Aorta (tissue), 5 donors: ENCODE measurements around the gene EIF2B5. TPM values are rescaled to one million over a fixed set of nuclear protein-coding genes. Genes with fewer than 3 reads are reported as not detected.
A peak's percentile ranks its signal among the peaks of the same experiment; 100 is the strongest.
"Not testable (repeated sequence)": the region's sequence is repeated elsewhere in the genome, so short reads cannot be mapped to it uniquely, and the experiment has no call there.

Experiments
- ATAC-seq: fragments of 200-7000 bp; cut with Tn5 transposase; one replicate; pipeline ENCODE4 v1.9.1; 2022; ENCODE audit warnings: moderate library complexity; ENCODE audit not compliant: low FRiP score
- DNase-seq, 2 donors: peaks; one replicate each; pipeline ENCODE4 v3.0.0-alpha.2; 2020
- H3K27ac ChIP-seq, 2 donors: one replicate each; pipeline ENCODE4 v1.5.1; 2013; ENCODE audit warnings: low read length in 2 of 2, mild to moderate bottlenecking in 2 of 2, moderate library complexity in 2 of 2, control low read depth in 1 of 2, inconsistent platforms in 1 of 2, low read depth in 1 of 2
- H3K27me3 ChIP-seq, 2 donors: one replicate each; pipeline ENCODE4 v1.6.1; 2013; ENCODE audit warnings: control low read depth in 1 of 2, low read length in 1 of 2, mild to moderate bottlenecking in 1 of 2, moderate library complexity in 1 of 2; ENCODE audit not compliant: insufficient read depth in 2 of 2, control insufficient read depth in 1 of 2
- H3K36me3 ChIP-seq, 2 donors: one replicate each; pipeline ENCODE4 v1.6.1; 2013; ENCODE audit warnings: control low read depth in 1 of 2, low read length in 1 of 2, mild to moderate bottlenecking in 1 of 2; ENCODE audit not compliant: insufficient read depth in 2 of 2, control insufficient read depth in 1 of 2
- H3K4me1 ChIP-seq, 2 donors: one replicate each; pipeline ENCODE4 v1.6.1; 2013; ENCODE audit warnings: low read length in 2 of 2, control low read depth in 1 of 2, mild to moderate bottlenecking in 1 of 2, moderate library complexity in 1 of 2; ENCODE audit not compliant: insufficient read depth in 2 of 2, control insufficient read depth in 1 of 2
- H3K4me3 ChIP-seq, 2 donors: one replicate each; pipeline ENCODE4 v1.5.1; 2013; ENCODE audit warnings: low read length in 2 of 2, control low read depth in 1 of 2, mild to moderate bottlenecking in 1 of 2
- H3K9me3 ChIP-seq: one replicate; pipeline ENCODE4 v1.6.1; 2013; ENCODE audit warnings: mild to moderate bottlenecking, low read length; ENCODE audit not compliant: control insufficient read depth
- WGBS, 2 donors: extraction: QIAGEN DNeasy Blood & Tissue Kit; methylation state at CpG; one replicate each; pipeline ENCODE4 v1.1.7; 2013; 5-methylcytosine and 5-hydroxymethylcytosine counted together
- intact Hi-C, 2 donors: fragments of 100-400 bp; cut with DNase I; formaldehyde crosslinking; loops; one replicate each; pipeline versions ENCODE4 v1.14.2 to v1.15.0; 2022
- polyA plus RNA-seq, 2 donors: library from polyadenylated mRNA; stranded (reverse); fragments of 200-250 nt; gene quantifications; one replicate each; pipeline ENCODE4 v1.2.3, GENCODE V29; 2013
- total RNA-seq, 2 donors: library from RNA; stranded (reverse); fragmentation: NEBNext Ultra II Directional; extraction: Animal tissue kit (Norgen Biotek cat#: 25700); gene quantifications; one replicate each; pipeline ENCODE4 v1.2.1, GENCODE V29; 2021
- donor health status: healthy with polysubstance abuse.
- donor health status: Bipolar disorder and iron deficiency.
- donor health status: DM: no; HTN: no; CAD: no.
- donor health status: DM: no; HTN: no; CAD: no.
- donor health status: DM: yes; HTN: yes; CAD: no.

The EIF2B5 gene
- total and polyA plus RNA-seq, 4 donors = 24.3 to 53.1 (median 32.5) TPM

DNA sequence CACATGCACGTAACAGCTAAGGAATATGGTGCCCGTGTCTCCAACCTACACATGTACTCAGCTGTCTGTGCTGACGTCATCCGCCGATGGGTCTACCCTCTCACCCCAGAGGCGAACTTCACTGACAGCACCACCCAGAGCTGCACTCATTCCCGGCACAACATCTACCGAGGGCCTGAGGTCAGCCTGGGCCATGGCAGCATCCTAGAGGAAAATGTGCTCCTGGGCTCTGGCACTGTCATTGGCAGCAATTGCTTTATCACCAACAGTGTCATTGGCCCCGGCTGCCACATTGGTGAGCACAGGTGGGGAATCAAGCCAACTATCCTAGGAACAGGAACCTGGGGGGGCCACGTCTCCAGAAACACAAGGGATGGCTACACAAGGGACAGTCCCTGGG, 5.3 kb downstream of the EIF2B5 start:
- H3K27ac ChIP-seq = no peak overlapping the region
- no peaks in the 10 kb centered on the region for H3K9me3 ChIP-seq
- no peaks in the 10 kb centered on the region for H3K4me1 ChIP-seq
- H3K4me3 ChIP-seq = no peak overlapping the region
- no peak for ATAC-seq
- 87 to 92% methylated on average over 10 of the region's 10 CpGs for WGBS, 2 donors
- no peaks in the 10 kb centered on the region for H3K27me3 ChIP-seq
- no peak for DNase-seq
- H3K36me3 ChIP-seq = peaks cover 12 to 13% of the 10 kb centered on the region in 2 donors
- intact Hi-C loops = no loop called here

DNA sequence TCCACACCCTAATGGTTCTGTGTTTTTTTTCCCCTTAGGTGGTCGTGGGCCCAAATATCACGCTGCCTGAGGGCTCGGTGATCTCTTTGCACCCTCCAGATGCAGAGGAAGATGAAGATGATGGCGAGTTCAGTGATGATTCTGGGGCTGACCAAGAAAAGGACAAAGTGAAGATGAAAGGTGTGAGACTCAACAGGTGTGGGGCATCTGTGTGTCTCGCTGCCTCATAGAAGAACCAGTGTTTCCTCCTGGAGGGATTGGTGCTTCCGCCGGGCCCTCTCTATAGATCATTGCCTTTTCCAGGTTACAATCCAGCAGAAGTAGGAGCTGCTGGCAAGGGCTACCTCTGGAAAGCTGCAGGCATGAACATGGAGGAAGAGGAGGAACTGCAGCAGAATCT, 7.0 kb downstream of the EIF2B5 start:
- intact Hi-C loops = no loop called here
- H3K27ac ChIP-seq = no peak overlapping the region
- H3K27me3 ChIP-seq = no peaks in the 10 kb centered on the region
- DNase-seq = no peak
- H3K36me3 ChIP-seq = peaks cover 13 to 15% of the 10 kb centered on the region in 2 donors
- no peak overlapping the region for H3K4me3 ChIP-seq
- H3K4me1 ChIP-seq = no peaks in the 10 kb centered on the region
- WGBS, 2 donors = 93 to 94% methylated on average over 7 of the region's 7 CpGs
- H3K9me3 ChIP-seq = no peaks in the 10 kb centered on the region
- ATAC-seq = no peak

DNA sequence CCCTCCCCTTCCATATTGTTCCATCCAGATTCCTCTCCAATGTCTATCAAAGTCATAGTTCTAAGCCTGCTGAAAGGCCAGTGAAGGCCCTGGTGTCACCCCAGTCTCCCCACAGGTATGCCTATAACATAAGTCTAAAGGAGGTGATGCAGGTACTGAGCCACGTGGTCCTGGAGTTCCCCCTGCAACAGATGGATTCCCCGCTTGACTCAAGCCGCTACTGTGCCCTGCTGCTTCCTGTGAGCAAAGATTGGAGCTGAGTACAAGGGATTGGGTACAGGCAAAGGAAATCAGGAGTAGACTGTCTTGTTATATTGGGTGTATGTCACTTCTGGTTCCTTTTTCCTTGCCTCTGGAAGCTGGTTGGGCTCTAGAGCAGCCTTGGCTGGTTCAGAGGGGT, 8.2 kb downstream of the EIF2B5 start:
- Histone ChIP-seq H3K27ac (no peak overlapping the region), H3K9me3 (no peaks in the 10 kb centered on the region), H3K27me3 (no peaks in the 10 kb centered on the region), H3K4me1 (no peaks in the 10 kb centered on the region), H3K36me3 (peaks cover 13 to 15% of the 10 kb centered on the region in 2 donors), H3K4me3 (no peak overlapping the region)
- no peak for DNase-seq
- ATAC-seq = no peak
- WGBS, 2 donors = 90 to 92% methylated on average over 3 of the region's 3 CpGs
- intact Hi-C loops = no loop called here

DNA sequence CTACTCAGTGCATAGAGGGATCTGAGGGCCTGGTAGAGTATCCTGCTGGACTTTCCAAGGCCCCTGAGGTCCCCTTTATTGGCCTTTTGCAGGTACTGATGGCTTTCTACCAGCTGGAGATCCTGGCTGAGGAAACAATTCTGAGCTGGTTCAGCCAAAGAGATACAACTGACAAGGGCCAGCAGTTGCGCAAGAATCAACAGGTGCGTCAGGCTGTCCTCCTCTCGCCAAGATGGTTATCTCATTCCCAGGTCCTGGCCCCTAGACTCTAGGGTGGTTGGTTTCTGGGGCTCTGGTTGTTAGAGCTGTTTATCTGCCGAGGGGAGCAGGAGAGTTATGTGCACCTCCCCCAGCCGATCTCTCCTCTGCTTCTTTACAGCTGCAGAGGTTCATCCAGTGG, 9.3 kb downstream of the EIF2B5 start:
- Histone ChIP-seq H3K27ac (no peak overlapping the region), H3K4me1 (no peaks in the 10 kb centered on the region), H3K9me3 (no peaks in the 10 kb centered on the region), H3K36me3 (peaks cover 13 to 15% of the 10 kb centered on the region in 2 donors), H3K4me3 (no peak overlapping the region), H3K27me3 (no peaks in the 10 kb centered on the region)
- 88% methylated on average over 5 of the region's 5 CpGs for WGBS, 2 donors
- DNase-seq = no peak
- ATAC-seq = no peak
- intact Hi-C loops = no loop called here

DNA sequence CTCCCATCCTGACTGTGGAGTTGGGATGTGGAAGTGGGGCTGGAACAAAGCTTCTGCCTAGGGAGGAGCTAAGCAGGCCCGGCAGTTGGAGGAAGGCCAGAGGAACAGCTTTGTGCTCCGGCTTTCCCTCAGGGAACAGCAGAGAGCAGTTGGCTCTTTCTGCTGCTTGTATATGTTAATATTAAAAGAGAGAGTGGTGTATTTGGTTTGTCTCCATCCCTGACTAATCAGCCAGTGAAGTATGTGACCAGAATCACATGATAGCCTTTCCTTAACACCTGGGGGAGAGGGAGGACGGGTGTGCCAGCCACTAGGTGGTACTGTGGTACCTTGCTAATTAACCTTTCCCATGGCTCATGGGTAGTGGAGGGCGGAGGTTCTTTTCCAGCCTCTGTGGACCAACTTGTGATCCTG, 10.0 kb downstream of the EIF2B5 start:
- Histone ChIP-seq H3K4me3 (no peak overlapping the region), H3K4me1 (no peaks in the 10 kb centered on the region), H3K27ac (no peak overlapping the region), H3K27me3 (no peaks in the 10 kb centered on the region), H3K36me3 (peaks cover 13 to 15% of the 10 kb centered on the region in 2 donors), H3K9me3 (no peaks in the 10 kb centered on the region)
- DNase-seq = no peak
- intact Hi-C loops = loop anchor here in 1 of 2 donors (5.0 kb wide), 1 partner anchor 42 kb away; the partner anchor contains the start of gene ABCF3
- ATAC-seq = peak; percentile 35
- WGBS, 2 donors = 19 to 21% methylated on average over 4 of the region's 4 CpGs

DNA sequence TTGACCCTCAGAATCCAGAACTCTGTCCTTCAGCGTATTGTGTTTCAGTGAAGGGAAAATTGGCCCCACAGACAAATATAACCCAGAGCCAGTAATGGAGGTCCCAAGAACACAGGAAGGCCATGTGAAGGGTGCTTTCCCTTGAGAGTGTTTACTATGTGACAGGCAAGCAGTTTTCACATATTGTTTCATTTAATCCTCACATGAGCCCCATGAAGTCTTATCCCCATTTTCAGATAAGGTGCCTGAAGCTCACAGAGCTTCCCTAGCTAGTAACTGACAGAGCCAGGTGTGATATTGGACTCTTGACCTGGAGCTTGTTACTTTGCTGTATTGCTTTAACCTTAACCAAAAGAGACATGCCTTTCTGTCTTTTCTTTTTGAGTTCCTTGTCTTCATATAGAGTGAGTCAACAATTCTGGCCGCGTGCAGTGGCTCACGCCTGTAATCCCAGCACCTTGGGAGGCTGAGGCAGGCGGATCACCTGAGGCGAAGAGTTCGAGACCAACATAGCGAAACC, 10.7 kb downstream of the EIF2B5 start:
- ATAC-seq = no peak
- intact Hi-C loops = loop anchor here in 1 of 2 donors (5.0 kb wide), 1 partner anchor 41 kb away; the partner anchor contains the start of gene ABCF3
- H3K9me3 ChIP-seq = no peaks in the 10 kb centered on the region
- no peak for DNase-seq
- peaks cover 11 to 15% of the 10 kb centered on the region in 2 donors for H3K36me3 ChIP-seq
- 80 to 86% methylated on average over 8 of the region's 8 CpGs for WGBS, 2 donors
- H3K4me1 ChIP-seq = no peaks in the 10 kb centered on the region
- H3K27me3 ChIP-seq = no peaks in the 10 kb centered on the region
- H3K27ac ChIP-seq = no peak overlapping the region
- no peak overlapping the region for H3K4me3 ChIP-seq

DNA sequence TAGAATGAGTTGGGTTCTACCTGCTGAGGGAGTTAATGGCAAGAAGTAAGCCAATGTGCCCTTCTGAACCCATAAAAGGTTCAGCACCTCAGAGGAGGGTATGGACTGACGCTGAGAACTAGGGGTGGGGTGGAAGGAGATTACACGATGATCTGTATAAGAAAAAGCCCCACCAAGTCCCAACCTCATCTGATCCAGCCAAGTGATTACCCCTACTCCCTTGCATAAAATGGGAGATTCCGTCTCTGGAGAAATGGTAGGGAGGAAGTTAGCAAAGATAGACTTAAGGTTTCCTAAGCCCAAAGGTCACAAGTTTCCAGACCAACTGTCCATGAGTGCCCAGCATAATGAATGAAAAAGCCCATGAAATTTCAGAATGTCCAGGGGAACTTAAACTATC, 12.9 kb downstream of the EIF2B5 start:
- no peaks in the 10 kb centered on the region for H3K4me1 ChIP-seq
- no peak overlapping the region for H3K27ac ChIP-seq
- ATAC-seq = no peak
- no peak for DNase-seq
- H3K4me3 ChIP-seq = no peak overlapping the region
- intact Hi-C loops = loop anchor here in 1 of 2 donors (5.0 kb wide), 1 partner anchor 39 kb away; the partner anchor contains the start of gene ABCF3
- H3K36me3 ChIP-seq = peaks cover 7% of the 10 kb centered on the region in 2 donors
- H3K27me3 ChIP-seq = no peaks in the 10 kb centered on the region
- no peaks in the 10 kb centered on the region for H3K9me3 ChIP-seq
- 83 to 88% methylated on average over 3 of the region's 3 CpGs for WGBS, 2 donors

DNA sequence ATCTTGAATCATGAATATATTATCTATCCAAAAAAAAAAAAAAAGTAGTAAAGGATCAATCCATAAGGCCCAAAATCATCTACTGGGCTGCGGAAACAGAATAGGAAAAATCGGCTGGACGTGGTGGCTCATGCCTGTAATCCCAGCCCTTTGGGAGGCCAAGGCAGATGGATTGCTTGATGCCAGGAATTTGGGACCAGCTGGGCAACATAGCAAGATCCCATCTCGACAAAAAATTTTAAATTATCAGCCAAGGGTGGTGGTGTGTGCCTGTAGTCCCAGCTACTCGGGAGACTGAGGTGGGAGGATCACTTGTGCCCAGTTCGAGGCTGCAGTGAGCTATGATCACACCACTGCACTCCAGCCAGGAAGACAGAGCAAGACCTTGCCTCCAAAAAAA, 14.0 kb downstream of the EIF2B5 start:
- no peak for ATAC-seq
- intact Hi-C loops = loop anchor here in 1 of 2 donors (5.0 kb wide), 1 partner anchor 38 kb away; the partner anchor contains the start of gene ABCF3

DNA sequence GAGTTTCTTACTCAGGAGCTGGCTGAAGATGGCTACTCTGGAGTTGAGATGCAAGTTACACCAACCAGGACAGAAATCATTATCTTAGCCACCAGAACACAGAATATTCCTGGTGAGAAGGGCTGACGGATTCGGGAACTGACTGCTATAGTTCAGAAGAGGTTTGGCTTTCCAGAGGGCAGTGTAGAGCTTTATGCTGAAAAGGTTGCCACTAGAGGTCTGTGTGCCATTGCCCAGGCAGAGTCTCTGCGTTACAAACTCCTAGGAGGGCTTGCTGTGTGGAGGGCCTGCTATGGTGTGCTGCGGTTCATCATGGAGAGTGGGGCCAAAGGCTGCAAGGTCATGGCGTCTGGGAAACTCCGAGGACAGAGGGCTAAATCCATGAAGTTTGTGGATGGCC, 14.6 kb downstream of the EIF2B5 start:
- not testable (repeated sequence) for H3K27ac ChIP-seq, H3K9me3 ChIP-seq, H3K4me1 ChIP-seq, H3K4me3 ChIP-seq, H3K36me3 ChIP-seq, DNase-seq, H3K27me3 ChIP-seq, ATAC-seq
- 38 to 44% methylated on average over 6 of the region's 6 CpGs for WGBS, 2 donors
- intact Hi-C loops = loop anchor here in 1 of 2 donors (5.0 kb wide), 1 partner anchor 38 kb away; the partner anchor contains the start of gene ABCF3

More for the DNA sequence above, 14.0 kb downstream of the EIF2B5 start:
- Histone ChIP-seq H3K4me3 (no peak overlapping the region), H3K27me3 (no peaks in the 10 kb centered on the region), H3K9me3 (no peaks in the 10 kb centered on the region), H3K27ac (no peak overlapping the region), H3K4me1 (no peaks in the 10 kb centered on the region), H3K36me3 (peaks cover 0 to 2% of the 10 kb centered on the region in 2 donors)
- WGBS, 2 donors = 92 to 93% methylated on average over 6 of the region's 6 CpGs
- DNase-seq = no peak
